Activated T-cell treated with anti-CD3 and anti-CD28 coated beads, Interleukin-2, amount 50 U/mL, for 48 hours (primary cell): Measurements from ENCODE around the gene CLMP.

Experiments
- DNase-seq, 2 experiments: peaks; one replicate each; pipeline ENCODE4 v3.0.0-alpha.2; 2020

The CLMP gene

GRCh38 chr11:123073343-123074057, 121.5 kb downstream of the CLMP start:
- no peak for DNase-seq

- DNase-seq: no peak
Measured at GRCh38 chr11:123072762-123073161, 122.3 kb downstream of the CLMP start.

DNA sequence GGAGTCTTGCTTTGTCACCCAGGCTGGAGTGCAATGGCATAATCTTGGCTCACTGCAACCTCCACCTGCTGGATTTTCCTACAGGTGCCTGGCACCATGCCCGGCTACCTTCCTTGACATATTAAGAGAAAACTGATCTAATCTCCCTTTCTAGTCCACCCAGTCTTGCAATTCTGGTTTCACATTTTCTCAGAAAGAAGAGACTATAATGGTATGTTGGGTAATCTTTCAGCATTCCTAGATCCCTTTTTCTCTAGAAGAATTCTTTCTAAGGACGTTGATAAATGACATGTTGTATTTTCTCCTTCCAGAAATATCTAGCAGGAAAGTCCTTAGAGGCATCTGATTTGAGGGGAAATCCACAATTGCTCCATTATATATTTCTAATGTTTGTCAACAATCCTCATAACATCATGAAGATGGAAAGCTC, 122.7 kb downstream of the CLMP start:
- no peak for DNase-seq

DNA sequence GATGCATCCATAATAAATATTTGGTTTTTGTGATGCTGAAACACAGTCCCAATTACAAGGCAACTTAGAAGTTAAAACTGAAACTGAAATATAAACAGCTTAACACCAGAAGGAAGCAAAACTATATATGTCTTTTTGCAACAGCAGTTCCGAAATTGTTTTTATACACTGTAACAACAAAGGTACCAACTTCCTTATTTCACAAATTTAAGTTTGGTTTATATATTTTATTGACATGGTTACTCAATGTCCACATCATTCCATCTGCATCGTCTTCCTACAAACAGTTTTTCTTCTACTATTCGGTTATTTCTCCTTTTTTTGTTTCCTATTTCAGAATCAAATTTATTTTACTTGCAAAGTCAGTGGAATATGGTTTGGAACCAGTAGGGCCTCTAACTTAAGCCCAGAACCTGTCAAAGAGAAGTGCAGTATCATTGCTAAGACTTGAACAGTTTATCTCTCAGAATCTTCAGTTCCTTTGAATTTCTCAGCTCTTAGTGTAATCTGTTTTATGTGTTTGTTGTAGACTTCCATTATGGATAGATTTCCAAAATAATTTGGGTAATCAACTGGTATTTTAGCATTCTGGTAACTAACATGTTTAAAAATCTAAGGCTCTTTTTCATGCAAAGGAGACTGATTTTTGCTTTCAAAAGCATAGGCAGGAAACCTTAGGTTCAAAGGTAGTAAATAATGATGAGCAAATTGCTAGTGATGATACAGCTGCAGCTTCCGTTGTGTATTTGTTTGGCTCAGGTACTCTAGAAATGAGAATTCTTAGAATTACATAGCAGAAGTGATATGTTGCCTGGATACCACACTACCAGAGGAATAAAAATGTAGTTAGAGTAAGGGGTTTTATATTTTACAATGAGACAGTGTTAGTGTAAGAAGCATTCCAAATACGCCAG, 124.9 kb downstream of the CLMP start:
- DNase-seq: no peak

DNA sequence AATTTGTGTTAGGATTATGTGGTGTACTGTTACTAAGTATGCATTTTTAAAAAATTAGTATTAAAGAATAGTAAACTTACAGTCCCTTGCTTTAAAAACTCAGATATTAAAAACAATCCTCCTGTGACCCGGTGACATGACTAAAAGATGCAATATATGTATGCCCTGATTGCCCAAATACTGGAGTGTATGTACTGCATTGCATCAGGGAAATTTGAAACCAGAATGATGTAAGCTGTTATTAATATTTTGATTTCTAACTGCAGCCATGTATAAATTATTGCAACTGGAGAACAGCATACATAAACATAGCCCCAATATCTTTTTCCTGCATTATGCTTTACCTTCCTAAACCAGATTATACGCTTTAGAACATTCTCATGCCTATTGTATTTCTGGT, 129.4 kb downstream of the CLMP start:
- no peak for DNase-seq

- no peak for DNase-seq
Measured at GRCh38 chr11:123063826-123064657, 131.0 kb downstream of the CLMP start.

DNA sequence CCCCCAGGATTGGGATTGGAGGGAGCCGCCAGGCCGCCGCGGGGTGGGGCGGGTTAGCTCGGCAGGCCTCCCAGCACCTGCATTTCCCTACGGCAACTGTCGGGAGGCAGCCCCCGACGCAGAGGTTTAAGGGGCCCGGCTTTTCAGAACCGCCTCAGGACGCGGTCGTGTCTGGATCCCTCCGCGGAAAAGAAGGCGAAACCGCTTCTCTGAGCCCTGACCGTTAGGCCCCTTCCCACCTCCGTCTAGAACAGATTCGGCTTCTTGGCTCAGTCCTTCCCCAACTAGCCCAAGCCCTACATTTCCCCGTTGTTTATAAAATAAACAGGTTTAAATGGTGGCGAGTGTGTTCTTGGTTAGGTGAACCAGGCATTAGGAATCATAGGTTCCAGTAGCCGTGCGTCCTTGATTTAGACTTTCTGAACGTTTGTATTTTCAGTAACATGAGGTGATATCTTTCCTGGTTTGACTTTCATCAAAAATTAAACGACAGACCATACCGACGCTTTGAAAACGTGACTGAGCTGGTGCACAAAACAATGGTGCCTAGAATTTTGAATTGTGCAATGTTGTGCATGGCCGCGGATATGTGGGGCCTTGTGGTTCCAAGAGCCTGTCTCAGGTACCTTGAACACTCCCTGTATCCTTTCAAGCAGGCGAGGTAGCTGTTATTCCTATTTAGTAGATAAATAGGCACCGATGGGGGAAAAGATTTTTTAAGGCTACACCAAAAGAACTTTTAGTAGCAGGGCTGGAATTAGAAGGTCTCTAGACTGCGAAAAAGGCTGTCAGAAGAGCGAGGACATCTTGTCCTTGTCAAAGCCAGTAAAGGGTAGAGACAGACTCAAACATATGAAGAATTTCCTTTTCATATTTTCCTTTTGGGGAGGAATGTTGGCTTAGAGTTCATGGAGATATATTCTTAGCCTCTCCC, 131.9 kb downstream of the CLMP start:
- peak; percentile 50 to 62 for DNase-seq

DNA sequence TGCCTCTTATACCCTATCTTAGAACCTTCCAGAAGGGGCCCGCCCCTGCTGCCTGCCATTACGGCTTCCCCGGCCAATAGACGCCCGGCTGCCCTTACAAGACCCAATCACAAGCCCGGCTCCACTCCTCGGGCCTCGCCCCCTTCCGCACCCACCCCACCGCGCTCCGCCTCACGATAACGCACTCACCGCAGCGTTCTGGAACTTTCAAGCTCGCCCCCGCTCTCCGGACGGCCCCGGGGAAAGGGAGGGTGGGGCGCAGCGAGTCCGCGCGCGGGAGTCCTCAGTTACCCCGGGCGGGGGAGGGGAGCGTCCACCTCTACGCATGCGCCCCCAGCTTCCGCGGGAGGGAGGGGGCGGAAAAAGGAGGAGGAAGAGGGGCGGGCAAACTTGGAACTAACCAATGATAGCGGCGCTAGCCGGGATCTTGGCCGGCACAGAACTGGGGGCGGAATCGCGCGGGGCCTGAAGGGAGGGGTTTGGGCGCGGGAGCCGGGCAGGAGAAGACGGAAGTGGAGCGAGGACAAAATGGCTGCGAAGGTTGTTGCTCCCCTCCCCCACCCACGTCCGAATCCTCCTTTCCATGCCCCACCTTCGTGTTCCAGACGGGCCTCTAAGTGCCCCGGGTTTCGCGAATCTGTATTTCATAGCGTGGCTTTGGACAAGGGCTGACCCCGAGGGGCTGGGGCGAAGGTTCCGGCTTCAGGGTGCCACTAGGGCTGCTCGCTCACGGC, 132.7 kb downstream of the CLMP start:
- DNase-seq: peak; percentile 100

GRCh38 chr11:123061403-123062157, 133.5 kb downstream of the CLMP start, which contains the start of gene HSPA8:
Gene HSPA8, minus strand, starts transcription at chr11:123062136. Its CDS starts 812 bp downstream, at chr11:123061324.
- peak; percentile 79 to 80 for DNase-seq

GRCh38 chr11:123060277-123061000, 134.6 kb downstream of the CLMP start:
- peak; percentile 39 to 52 for DNase-seq

GRCh38 chr11:123059041-123059920, 135.8 kb downstream of the CLMP start:
- peak; percentile 34 to 43 for DNase-seq

- no peak for DNase-seq
Measured at GRCh38 chr11:123057661-123058305, 137.3 kb downstream of the CLMP start.

- DNase-seq: peak; percentile 44
Measured at GRCh38 chr11:123056835-123057491, 138.1 kb downstream of the CLMP start.

DNA sequence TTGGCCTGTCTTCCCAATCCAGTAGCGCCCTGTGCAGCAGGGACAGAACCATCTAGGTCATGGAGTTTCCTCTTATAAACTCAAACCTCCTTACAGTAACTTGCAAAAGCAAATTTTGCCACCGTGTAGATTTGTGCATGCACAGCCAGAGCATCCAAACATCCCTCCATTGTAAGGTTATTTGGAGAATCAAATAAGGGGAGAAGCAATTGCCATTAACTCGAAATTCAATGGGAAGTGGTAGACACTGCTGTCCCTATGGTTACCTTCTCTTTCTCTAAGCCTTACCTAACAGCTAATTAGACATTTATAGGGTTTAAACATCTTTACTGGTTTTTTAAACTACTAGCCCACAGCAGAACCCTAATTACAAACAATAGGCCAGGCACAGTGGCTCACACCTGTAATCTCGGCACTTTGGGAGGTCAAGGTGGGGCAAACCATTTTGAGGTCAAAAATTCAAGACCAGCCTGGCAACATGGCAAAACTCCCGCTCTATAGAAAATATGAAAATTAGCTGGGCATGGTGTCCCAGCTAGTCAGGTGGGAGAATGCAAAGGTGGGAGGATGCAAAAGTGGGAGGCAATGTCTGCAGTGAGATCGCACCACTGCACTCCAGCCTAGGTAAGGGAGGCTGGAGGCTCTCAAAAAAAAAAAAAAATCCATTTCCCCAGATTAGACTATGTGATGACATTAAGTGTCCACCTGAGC, 139.7 kb downstream of the CLMP start:
- peak; percentile 55 to 56 for DNase-seq

GRCh38 chr11:123054301-123055065, 140.6 kb downstream of the CLMP start:
- DNase-seq: peak; percentile 65
